ENCODE measurements around the gene CDKN2D.

CDKN2D gene

GRCh38 chr19:10568062-10568825 lies 535 bp downstream of the CDKN2D start:
- TF ChIP-seq, protein P1, sequence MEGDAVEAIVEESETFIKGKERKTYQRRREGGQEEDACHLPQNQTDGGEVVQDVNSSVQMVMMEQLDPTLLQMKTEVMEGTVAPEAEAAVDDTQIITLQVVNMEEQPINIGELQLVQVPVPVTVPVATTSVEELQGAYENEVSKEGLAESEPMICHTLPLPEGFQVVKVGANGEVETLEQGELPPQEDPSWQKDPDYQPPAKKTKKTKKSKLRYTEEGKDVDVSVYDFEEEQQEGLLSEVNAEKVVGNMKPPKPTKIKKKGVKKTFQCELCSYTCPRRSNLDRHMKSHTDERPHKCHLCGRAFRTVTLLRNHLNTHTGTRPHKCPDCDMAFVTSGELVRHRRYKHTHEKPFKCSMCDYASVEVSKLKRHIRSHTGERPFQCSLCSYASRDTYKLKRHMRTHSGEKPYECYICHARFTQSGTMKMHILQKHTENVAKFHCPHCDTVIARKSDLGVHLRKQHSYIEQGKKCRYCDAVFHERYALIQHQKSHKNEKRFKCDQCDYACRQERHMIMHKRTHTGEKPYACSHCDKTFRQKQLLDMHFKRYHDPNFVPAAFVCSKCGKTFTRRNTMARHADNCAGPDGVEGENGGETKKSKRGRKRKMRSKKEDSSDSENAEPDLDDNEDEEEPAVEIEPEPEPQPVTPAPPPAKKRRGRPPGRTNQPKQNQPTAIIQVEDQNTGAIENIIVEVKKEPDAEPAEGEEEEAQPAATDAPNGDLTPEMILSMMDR (conservative IDR thresholded peaks at IDR 0.05; ENCODE audit: low read depth): no peak
- peak overlapping the region; percentile 90 for H3K27ac ChIP-seq
- CTCF ChIA-PET: interaction anchor here (0.9 to 1.9 kb wide), 2 partner anchors 13 to 76 kb away, joined by 3 to 7 read pairs; no protein-coding TSS in a partner anchor
- no peak for DNase-seq (ENCODE audit: low spot score)
- POLR2A ChIA-PET (ENCODE audit: low non-redundant PET): no interaction called here

DNA sequence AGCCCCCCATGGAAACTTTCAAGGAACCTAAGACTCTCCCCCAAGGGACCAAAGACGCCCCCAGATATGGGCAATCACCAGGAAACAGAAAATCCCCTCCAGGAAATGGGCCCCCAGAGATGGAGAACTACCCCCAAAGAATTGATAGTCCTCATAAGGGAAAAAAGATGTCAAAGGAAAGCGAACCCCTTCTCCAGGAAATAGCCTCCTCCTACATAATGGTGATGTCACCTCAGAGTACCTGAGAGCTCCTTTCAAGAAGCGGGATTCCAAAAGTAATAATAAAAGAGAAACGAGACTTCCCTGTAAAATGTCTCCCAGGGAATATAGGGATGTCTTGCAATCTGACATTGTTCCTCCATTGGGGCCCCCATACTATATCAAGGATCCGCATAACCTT lies 1.1 kb downstream of the CDKN2D start:
- peak overlapping the region; percentile 90 for H3K27ac ChIP-seq
- TF ChIP-seq, protein P1 (conservative IDR thresholded peaks at IDR 0.05; ENCODE audit: low read depth): no peak
- ChIA-PET POLR2A (ENCODE audit: low non-redundant PET) (no interaction called here), CTCF (interaction anchor here (0.9 to 1.9 kb wide), 2 partner anchors 12 to 77 kb away, joined by 3 to 7 read pairs; no protein-coding TSS in a partner anchor)
- no peak for DNase-seq (ENCODE audit: low spot score)

- H3K27ac ChIP-seq: peak overlapping the region; percentile 89
- TF ChIP-seq, protein P1 (conservative IDR thresholded peaks at IDR 0.05; ENCODE audit: low read depth): no peak
- CTCF ChIA-PET: interaction anchor here (0.8 to 1.9 kb wide), 2 partner anchors 78 to 149 kb away, joined by 3 to 7 read pairs; no protein-coding TSS in a partner anchor
These were observed 1.9 kb downstream of the CDKN2D start for GRCh38 chr19:10566658-10567410.

DNA sequence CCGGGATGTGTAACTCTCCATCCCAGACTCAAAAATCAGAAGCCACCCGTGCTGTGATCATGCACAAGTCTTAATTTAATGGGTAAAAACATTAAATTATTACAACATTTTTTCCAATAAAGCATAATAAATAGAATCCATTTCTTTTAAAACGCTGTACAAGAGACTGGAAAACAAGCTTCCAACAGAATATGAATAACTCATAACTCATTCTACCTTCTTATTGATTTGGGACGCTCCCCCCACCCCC lies 2.4 kb downstream of the CDKN2D start:
- ChIA-PET CTCF (interaction anchor here (0.6 to 0.8 kb wide), 2 partner anchors 23 to 149 kb away, joined by 3 read pairs; no protein-coding TSS in a partner anchor), POLR2A (ENCODE audit: low non-redundant PET) (interaction anchor here (0.7 to 0.8 kb wide), 2 partner anchors 30 to 66 kb away, joined by 3 to 9 read pairs; no protein-coding TSS in a partner anchor)
- TF ChIP-seq, protein P1 (conservative IDR thresholded peaks at IDR 0.05; ENCODE audit: low read depth): no peak
- H3K27ac ChIP-seq: peak overlapping the region; percentile 89
- DNase-seq (ENCODE audit: low spot score): no peak

More at GRCh38 chr19:10566658-10567410, 1.9 kb downstream of the CDKN2D start:
- POLR2A ChIA-PET (ENCODE audit: low non-redundant PET): no interaction called here
- DNase-seq (ENCODE audit: low spot score): no peak

- ChIA-PET CTCF (interaction anchor here (0.6 to 0.8 kb wide), 2 partner anchors 23 to 148 kb away, joined by 3 read pairs; no protein-coding TSS in a partner anchor), POLR2A (ENCODE audit: low non-redundant PET) (interaction anchor here (0.7 to 0.8 kb wide), 2 partner anchors 30 to 66 kb away, joined by 3 to 9 read pairs; no protein-coding TSS in a partner anchor)
- H3K27ac ChIP-seq: peak within 1 kb of the TSS; percentile 89
- peak; percentile 100 for DNase-seq (ENCODE audit: low spot score)
- TF ChIP-seq, protein P1 (conservative IDR thresholded peaks at IDR 0.05; ENCODE audit: low read depth): no peak
These were observed 3.0 kb downstream of the CDKN2D start, which contains the start of gene KRI1 for GRCh38 chr19:10565567-10566407. KRI1 (minus strand) TSS chr19:10566010; CDS start chr19:10565999, 11 bp downstream.

Data from RWPE1 (cell line).